Measurements from ENCODE around the gene CLN5. TPM values are rescaled to one million over a fixed set of nuclear protein-coding genes. Genes with fewer than 3 reads are reported as not detected.

The CLN5 gene
- total RNA-seq, 1 donor from 2014 or later = 43.3 TPM

DNA sequence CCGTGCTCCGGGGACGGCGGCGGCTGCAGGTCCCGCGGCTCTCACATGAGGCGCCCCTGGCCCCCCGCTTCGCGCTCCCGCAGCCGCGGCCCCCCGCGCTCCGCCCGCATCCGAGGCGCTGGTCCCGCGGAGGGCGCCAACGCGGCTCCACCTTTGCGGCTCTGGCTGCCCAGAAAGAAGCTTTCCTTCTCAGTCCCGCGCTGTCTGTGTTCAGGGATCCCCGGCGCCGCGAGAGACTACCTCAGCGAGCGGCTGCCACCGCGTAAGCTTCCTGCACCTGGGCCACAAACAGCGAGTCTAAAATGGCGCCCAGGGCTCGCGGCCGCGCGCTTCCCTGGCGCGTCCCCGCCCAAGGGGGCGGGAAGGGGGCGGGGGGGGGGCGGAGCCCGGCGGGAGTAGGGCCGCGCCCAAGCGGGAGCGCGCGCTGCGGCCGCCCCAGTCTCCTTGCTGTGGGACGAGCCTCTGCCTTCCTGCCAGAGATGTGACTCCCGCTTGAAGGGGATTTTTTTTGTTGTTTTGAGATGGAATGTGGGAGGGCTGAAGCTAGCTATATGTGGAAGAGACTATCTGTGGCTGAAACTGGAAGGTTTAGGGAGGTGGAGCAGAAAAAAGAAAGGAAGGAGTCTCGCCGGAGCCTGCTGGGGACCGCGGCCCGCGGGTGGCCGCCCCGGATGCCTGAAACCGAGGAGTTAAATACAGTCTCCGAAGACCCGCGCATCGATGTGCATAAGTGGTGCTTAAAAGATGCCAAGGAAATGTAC lies 35.2 kb downstream of the CLN5 start, which contains the start of gene FBXL3:
TSS of gene FBXL3 (minus strand) at position 299 of the 761 bp plus-strand sequence. CDS start 5,299 bp downstream, outside the sequence.
- TF ChIP-seq, protein P1, sequence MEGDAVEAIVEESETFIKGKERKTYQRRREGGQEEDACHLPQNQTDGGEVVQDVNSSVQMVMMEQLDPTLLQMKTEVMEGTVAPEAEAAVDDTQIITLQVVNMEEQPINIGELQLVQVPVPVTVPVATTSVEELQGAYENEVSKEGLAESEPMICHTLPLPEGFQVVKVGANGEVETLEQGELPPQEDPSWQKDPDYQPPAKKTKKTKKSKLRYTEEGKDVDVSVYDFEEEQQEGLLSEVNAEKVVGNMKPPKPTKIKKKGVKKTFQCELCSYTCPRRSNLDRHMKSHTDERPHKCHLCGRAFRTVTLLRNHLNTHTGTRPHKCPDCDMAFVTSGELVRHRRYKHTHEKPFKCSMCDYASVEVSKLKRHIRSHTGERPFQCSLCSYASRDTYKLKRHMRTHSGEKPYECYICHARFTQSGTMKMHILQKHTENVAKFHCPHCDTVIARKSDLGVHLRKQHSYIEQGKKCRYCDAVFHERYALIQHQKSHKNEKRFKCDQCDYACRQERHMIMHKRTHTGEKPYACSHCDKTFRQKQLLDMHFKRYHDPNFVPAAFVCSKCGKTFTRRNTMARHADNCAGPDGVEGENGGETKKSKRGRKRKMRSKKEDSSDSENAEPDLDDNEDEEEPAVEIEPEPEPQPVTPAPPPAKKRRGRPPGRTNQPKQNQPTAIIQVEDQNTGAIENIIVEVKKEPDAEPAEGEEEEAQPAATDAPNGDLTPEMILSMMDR (IDR thresholded peaks at IDR 0.05) = no peak
- H3K4me1 Mint-ChIP-seq (ENCODE audit: unreplicated experiment) = peaks cover 56% of the 10 kb centered on the region
- DNase-seq (ENCODE audit: extremely low spot score, unreplicated experiment) = peak; percentile 93
- H3K27ac Mint-ChIP-seq (ENCODE audit: unreplicated experiment) = peak within 1 kb of the TSS; percentile 94
- peak within 1 kb of the TSS; percentile 96 for H3K4me3 Mint-ChIP-seq (ENCODE audit: unreplicated experiment)
- H3K36me3 Mint-ChIP-seq (ENCODE audit: unreplicated experiment) = peaks cover 5% of the 10 kb centered on the region
- H3K9me3 Mint-ChIP-seq (ENCODE audit: unreplicated experiment) = no peaks in the 10 kb centered on the region
- no peaks in the 10 kb centered on the region for H3K27me3 Mint-ChIP-seq (ENCODE audit: unreplicated experiment)

DNA sequence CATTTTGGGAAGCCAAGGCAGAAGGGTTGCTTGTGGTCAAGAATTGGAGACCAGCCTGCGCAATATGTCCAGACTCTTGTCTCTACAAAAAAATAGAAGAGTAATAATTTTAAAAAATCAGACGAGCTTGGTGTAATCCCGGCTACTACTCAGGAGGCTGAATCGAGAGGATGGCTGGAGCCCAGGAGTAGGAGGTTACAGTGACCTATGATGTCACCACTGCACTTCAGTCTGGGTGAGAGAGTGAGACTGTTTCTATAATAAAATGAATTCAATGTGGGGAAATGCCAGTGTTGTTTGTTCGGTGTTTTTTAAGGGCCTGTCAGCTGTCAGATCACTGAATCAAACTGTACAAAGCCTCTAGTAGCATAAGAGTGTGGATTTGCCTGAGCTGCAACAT lies 36.3 kb downstream of the CLN5 start:
- peaks cover 5% of the 10 kb centered on the region for H3K36me3 Mint-ChIP-seq (ENCODE audit: unreplicated experiment)
- no peaks in the 10 kb centered on the region for H3K9me3 Mint-ChIP-seq (ENCODE audit: unreplicated experiment)
- peak overlapping the region; percentile 94 for H3K27ac Mint-ChIP-seq (ENCODE audit: unreplicated experiment)
- H3K4me1 Mint-ChIP-seq (ENCODE audit: unreplicated experiment) = peaks cover 44% of the 10 kb centered on the region
- DNase-seq (ENCODE audit: extremely low spot score, unreplicated experiment) = no peak
- TF ChIP-seq, protein P1 (IDR thresholded peaks at IDR 0.05) = no peak
- no peaks in the 10 kb centered on the region for H3K27me3 Mint-ChIP-seq (ENCODE audit: unreplicated experiment)
- H3K4me3 Mint-ChIP-seq (ENCODE audit: unreplicated experiment) = peak overlapping the region; percentile 90

DNA sequence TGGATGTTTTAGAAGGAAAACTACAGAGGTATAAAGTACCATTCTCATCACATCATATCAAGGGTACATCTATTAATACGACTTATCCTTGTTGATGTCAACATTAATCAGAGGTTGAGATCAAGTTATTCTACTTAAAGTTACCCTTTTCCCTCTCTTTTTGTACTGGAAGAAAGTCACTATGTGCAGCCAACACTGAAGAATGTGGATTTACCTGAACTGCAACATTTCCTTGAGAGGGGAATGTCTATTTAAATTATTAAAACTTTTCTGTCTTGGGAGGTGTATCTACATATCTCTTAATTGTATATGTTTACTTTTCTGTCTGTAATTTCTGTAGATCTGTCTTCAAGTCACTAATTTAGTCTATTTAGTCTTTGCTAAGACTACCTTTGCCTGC lies 37.6 kb downstream of the CLN5 start:
- H3K4me3 Mint-ChIP-seq (ENCODE audit: unreplicated experiment) = no peak overlapping the region
- no peak overlapping the region for H3K27ac Mint-ChIP-seq (ENCODE audit: unreplicated experiment)
- H3K9me3 Mint-ChIP-seq (ENCODE audit: unreplicated experiment) = no peaks in the 10 kb centered on the region

DNA sequence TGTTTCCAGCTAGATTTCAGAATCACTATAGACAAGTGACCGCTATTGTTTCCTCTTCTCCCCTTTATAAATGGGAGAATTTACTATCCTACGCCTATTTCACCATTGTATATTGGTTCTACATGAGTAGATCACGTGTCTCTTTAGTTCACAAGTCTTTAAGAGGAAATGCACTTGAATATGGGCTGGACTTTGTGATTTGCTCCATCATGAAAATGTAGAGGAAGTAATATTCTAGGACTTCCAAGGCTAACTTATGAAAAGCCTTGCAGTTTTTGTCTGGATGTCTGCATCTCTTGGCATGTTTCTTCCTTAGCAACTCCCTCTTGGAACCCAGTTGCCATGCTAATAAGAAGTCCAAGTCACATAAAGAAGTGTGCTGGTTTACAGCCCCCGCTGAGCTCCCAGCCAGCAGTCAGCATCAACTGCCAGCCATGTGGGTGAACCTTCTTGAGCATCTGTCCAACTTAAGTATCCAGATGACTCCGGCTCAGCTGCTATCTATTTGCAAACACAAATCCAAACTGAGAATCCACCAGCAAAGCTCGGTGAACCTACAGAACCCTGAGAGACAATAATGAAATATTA lies 39.9 kb downstream of the CLN5 start:
- Mint-ChIP-seq H3K27me3 (ENCODE audit: unreplicated experiment) (no peaks in the 10 kb centered on the region), H3K36me3 (ENCODE audit: unreplicated experiment) (no peaks in the 10 kb centered on the region), H3K27ac (ENCODE audit: unreplicated experiment) (no peak overlapping the region), H3K4me3 (ENCODE audit: unreplicated experiment) (no peak overlapping the region), H3K4me1 (ENCODE audit: unreplicated experiment) (peaks cover 16% of the 10 kb centered on the region), H3K9me3 (ENCODE audit: unreplicated experiment) (no peaks in the 10 kb centered on the region)
- DNase-seq (ENCODE audit: extremely low spot score, unreplicated experiment) = no peak
- TF ChIP-seq, protein P1 (IDR thresholded peaks at IDR 0.05) = no peak

More for the DNA sequence above, 37.6 kb downstream of the CLN5 start:
- H3K27me3 Mint-ChIP-seq (ENCODE audit: unreplicated experiment) = no peaks in the 10 kb centered on the region
- TF ChIP-seq, protein P1 (IDR thresholded peaks at IDR 0.05) = no peak
- DNase-seq (ENCODE audit: extremely low spot score, unreplicated experiment) = no peak
- H3K36me3 Mint-ChIP-seq (ENCODE audit: unreplicated experiment) = no peaks in the 10 kb centered on the region
- peaks cover 33% of the 10 kb centered on the region for H3K4me1 Mint-ChIP-seq (ENCODE audit: unreplicated experiment)

DNA sequence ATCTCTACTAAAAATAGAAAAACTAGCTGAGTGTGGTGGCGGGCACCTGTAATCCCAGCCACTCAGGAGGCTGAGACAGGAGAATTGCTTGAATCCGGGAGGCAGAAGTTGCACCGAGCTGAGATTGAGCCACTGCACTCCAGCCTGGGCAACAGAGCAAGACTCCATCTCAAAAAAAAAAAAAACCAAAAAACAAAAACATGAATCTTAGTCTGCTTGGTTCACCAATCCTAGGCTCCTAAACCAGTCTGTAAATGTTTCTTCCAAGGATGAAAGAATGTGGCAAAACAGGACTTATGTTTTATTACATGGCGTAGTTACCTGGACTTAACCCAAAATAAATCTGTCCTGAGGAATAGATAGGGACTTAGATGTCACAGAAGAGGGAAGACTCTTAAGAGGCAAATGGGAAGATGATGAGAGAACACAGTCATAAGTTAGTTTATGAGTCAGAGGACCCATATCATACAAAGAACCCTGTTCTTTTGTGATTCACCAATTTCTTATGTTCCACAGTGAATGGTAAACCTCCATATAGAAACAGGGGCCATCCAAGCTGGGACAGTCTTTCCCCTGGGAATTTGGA lies 41.9 kb downstream of the CLN5 start:
- TF ChIP-seq, protein P1 (IDR thresholded peaks at IDR 0.05) = no peak
- H3K27ac Mint-ChIP-seq (ENCODE audit: unreplicated experiment) = no peak overlapping the region
- H3K4me3 Mint-ChIP-seq (ENCODE audit: unreplicated experiment) = no peak overlapping the region
- DNase-seq (ENCODE audit: extremely low spot score, unreplicated experiment) = no peak
- no peaks in the 10 kb centered on the region for H3K9me3 Mint-ChIP-seq (ENCODE audit: unreplicated experiment)
- peaks cover under 1% of the 10 kb centered on the region for H3K4me1 Mint-ChIP-seq (ENCODE audit: unreplicated experiment)
- H3K27me3 Mint-ChIP-seq (ENCODE audit: unreplicated experiment) = no peaks in the 10 kb centered on the region
- no peaks in the 10 kb centered on the region for H3K36me3 Mint-ChIP-seq (ENCODE audit: unreplicated experiment)

All from osteocyte (in vitro differentiated cells).